ENCODE results near the gene EFCAB6.

Gene EFCAB6

GRCh38 chr22:43631846-43632245 lies 180.3 kb downstream of the EFCAB6 start:
- no peak for DNase-seq

- DNase-seq = no peak
These were observed 180.9 kb downstream of the EFCAB6 start for GRCh38 chr22:43631201-43631600.

GRCh38 chr22:43630451-43630850 lies 181.7 kb downstream of the EFCAB6 start:
- DNase-seq = no peak

- DNase-seq = no peak
These were observed 183.9 kb downstream of the EFCAB6 start for GRCh38 chr22:43628250-43628649.

GRCh38 chr22:43627485-43628213 lies 184.5 kb downstream of the EFCAB6 start:
- no peak for DNase-seq

- no peak for DNase-seq
These were observed 186.9 kb downstream of the EFCAB6 start for GRCh38 chr22:43625242-43625641.

GRCh38 chr22:43624144-43624998 lies 187.7 kb downstream of the EFCAB6 start:
- DNase-seq = no peak

- DNase-seq = no peak
These were observed 189.2 kb downstream of the EFCAB6 start for GRCh38 chr22:43622886-43623285.

- no peak for DNase-seq
These were observed 191.9 kb downstream of the EFCAB6 start for GRCh38 chr22:43620197-43620596.

GRCh38 chr22:43618517-43618916 lies 193.6 kb downstream of the EFCAB6 start:
- DNase-seq = no peak

- DNase-seq = no peak
These were observed 195.5 kb downstream of the EFCAB6 start for GRCh38 chr22:43616645-43617044.

GRCh38 chr22:43600265-43600664 lies 211.8 kb downstream of the EFCAB6 start:
- DNase-seq = no peak

- no peak for DNase-seq
These were observed 219.6 kb downstream of the EFCAB6 start for GRCh38 chr22:43592476-43592875.

GRCh38 chr22:43591380-43591779 lies 220.7 kb downstream of the EFCAB6 start:
- DNase-seq = no peak

- no peak for DNase-seq
These were observed 224.5 kb downstream of the EFCAB6 start for GRCh38 chr22:43587574-43587973.

- DNase-seq = no peak
These were observed 228.6 kb downstream of the EFCAB6 start for GRCh38 chr22:43583501-43583900.

GRCh38 chr22:43582394-43582793 lies 229.7 kb downstream of the EFCAB6 start:
- DNase-seq = no peak

GRCh38 chr22:43580271-43580750 lies 231.8 kb downstream of the EFCAB6 start:
- DNase-seq = no peak

GRCh38 chr22:43574738-43575137 lies 237.4 kb downstream of the EFCAB6 start:
- DNase-seq = no peak

GRCh38 chr22:43572710-43573109 lies 239.4 kb downstream of the EFCAB6 start:
- DNase-seq = no peak

- no peak for DNase-seq
These were observed 240.9 kb downstream of the EFCAB6 start for GRCh38 chr22:43571181-43571580.

GRCh38 chr22:43570531-43571165 lies 241.5 kb downstream of the EFCAB6 start:
- no peak for DNase-seq

- DNase-seq = no peak
These were observed 243.0 kb downstream of the EFCAB6 start for GRCh38 chr22:43569111-43569510.
